ENCODE data around the gene TNNC2.
A peak's percentile ranks its signal among the peaks of the same experiment; 100 is the strongest.

Gene TNNC2

DNA sequence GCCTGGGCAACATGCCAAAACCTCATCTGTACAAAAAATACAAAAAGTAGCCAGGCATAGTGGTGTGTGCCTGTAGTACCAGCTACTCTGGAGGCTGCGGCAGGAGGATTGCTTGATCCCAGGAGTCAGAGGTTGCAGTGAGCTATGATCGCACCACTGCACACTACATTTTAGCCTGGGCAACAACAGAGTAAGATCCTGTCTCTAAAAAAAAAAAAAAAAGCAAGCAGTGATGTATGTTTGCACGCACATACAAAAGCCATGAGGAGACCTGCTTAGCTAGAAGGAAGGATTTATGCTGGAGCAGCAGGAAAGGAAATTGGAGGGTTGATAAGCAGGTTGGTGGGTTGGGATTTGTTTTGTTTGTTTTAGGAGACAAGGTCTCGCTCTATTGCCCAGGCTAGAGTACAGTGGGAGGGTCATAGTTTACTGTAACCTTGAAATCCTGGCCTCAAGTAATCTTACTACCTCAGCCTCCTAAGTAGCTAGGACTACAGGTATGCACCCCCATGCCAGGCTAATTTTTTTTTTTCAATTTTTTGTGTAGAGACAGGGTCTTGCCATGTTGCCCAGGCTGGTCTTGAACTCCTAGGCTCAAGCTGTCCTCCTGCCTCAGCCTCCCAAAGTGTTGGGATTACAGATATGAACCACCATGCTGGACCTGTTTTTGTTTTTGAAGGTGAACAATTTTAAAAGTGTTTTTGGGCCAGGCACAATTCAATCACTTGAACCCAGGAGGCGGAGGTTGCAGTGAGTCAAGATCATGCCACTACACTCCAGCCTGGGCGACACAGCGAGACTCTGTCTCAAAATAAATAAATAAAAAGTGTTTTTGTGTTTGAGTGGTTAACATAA is 34.3 kb upstream of the TNNC2 start:
- Histone ChIP-seq H3K36me3 (ENCODE audit: control insufficient read depth, insufficient read depth, low read length) (no peaks in the 10 kb centered on the region), H3K4me1 (ENCODE audit: control insufficient read depth, insufficient read depth, low read length) (peaks cover 1% of the 10 kb centered on the region; the same call in 1 of the 2 replicates), H3K27ac (ENCODE audit: low read length) (no peak overlapping the region), H3K27me3 (ENCODE audit: control insufficient read depth, insufficient read depth, low read length) (no peaks in the 10 kb centered on the region), H3K9me3 (ENCODE audit: control insufficient read depth, insufficient read depth, low read length) (no peaks in the 10 kb centered on the region), H3K4me3 (ENCODE audit: low read length) (no peak overlapping the region)
- DNase-seq (ENCODE audit: low read depth, low spot score) = no peak
- no CpG with 5 or more reads among the region's 7 CpGs for WGBS (ENCODE audit: insufficient coverage, insufficient read length)

DNA sequence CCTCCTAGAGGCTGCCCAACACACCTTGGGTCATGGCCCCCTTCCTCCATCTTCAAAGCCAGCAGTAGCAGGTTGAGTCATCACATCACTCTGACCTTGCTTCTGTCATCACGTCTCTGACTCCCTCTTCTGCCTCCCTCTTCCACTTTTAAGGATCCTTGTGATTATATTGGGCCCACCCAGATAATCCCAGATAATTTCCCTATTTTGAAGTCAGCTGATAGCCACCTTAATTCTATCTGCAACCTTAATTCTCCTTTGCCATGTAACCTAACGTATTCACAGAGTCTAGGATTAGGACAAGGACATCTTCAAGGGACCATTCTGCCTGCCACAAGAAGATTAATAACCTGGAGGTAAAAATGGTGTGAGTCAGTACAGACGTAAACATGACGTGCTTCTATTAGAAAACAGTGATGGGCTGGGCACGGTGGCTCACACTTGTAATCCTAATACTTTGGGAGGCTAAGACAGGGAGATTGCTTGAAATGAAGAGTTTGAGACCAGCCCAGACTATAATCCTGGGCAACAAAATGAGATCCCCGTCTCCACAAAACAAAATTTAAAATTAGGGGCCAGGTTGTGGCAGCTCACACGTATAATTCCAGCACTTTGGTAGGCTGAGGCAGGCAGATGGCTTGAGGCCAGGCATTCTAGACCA is 33.6 kb upstream of the TNNC2 start:
- no peak overlapping the region for H3K4me3 ChIP-seq (ENCODE audit: low read length)
- H3K36me3 ChIP-seq (ENCODE audit: control insufficient read depth, insufficient read depth, low read length) = no peaks in the 10 kb centered on the region
- no CpG with 5 or more reads among the region's 7 CpGs for WGBS (ENCODE audit: insufficient coverage, insufficient read length)
- peaks cover 1% of the 10 kb centered on the region; the same call in 1 of the 2 replicates for H3K4me1 ChIP-seq (ENCODE audit: control insufficient read depth, insufficient read depth, low read length)
- no peaks in the 10 kb centered on the region for H3K27me3 ChIP-seq (ENCODE audit: control insufficient read depth, insufficient read depth, low read length)
- no peak overlapping the region for H3K27ac ChIP-seq (ENCODE audit: low read length)
- no peak for DNase-seq (ENCODE audit: low read depth, low spot score)
- no peaks in the 10 kb centered on the region for H3K9me3 ChIP-seq (ENCODE audit: control insufficient read depth, insufficient read depth, low read length)

DNA sequence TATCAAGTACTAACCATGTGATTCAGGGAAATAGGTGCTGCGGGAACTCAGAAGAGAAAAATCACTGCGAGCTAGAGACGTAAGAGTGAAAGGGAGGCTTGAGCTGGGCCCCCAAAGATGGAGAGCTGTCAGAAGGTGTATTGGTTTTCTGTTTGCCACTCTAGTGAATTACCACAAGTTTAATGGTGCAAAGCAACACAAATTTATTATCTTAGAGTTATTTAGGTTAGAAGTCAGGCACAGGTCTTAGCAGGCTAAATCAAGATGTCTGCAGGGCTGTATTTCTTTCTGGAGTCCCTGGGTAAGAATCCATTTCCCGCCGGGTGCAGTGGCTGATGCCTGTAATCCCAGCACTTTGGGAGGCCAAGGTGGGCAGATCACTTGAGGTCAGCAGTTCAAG is 32.8 kb upstream of the TNNC2 start:
- peaks cover 3% of the 10 kb centered on the region; the same call in 1 of the 2 replicates for H3K4me1 ChIP-seq (ENCODE audit: control insufficient read depth, insufficient read depth, low read length)
- no peak overlapping the region for H3K27ac ChIP-seq (ENCODE audit: low read length)
- H3K27me3 ChIP-seq (ENCODE audit: control insufficient read depth, insufficient read depth, low read length) = no peaks in the 10 kb centered on the region
- no peaks in the 10 kb centered on the region for H3K36me3 ChIP-seq (ENCODE audit: control insufficient read depth, insufficient read depth, low read length)
- DNase-seq (ENCODE audit: low read depth, low spot score) = no peak
- no CpG with 5 or more reads among the region's 5 CpGs for WGBS (ENCODE audit: insufficient coverage, insufficient read length)
- H3K4me3 ChIP-seq (ENCODE audit: low read length) = no peak overlapping the region
- no peaks in the 10 kb centered on the region for H3K9me3 ChIP-seq (ENCODE audit: control insufficient read depth, insufficient read depth, low read length)

DNA sequence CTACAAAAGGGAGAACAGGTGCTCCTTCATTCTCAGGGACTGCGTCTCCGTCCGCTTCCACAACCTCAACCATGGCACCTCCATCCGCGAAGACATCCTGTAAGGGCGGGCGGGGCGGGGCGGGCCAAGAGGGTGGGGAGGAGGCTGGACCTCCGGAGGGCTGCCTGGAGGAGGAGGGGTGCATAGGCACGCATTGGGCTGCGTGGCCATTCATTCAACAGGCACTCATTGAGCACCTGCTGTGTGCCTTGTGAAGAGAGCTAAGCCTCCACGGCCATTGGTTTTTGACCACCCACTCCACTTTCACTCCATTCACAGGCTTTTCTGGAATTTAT is 30.7 kb upstream of the TNNC2 start:
- Histone ChIP-seq H3K4me3 (ENCODE audit: low read length) (peak overlapping the region; percentile 18; the same call in 1 of the 2 replicates), H3K9me3 (ENCODE audit: control insufficient read depth, insufficient read depth, low read length) (no peaks in the 10 kb centered on the region), H3K27ac (ENCODE audit: low read length) (no peak overlapping the region), H3K27me3 (ENCODE audit: control insufficient read depth, insufficient read depth, low read length) (no peaks in the 10 kb centered on the region), H3K4me1 (ENCODE audit: control insufficient read depth, insufficient read depth, low read length) (peaks cover 4% of the 10 kb centered on the region; the same call in 1 of the 2 replicates), H3K36me3 (ENCODE audit: control insufficient read depth, insufficient read depth, low read length) (no peaks in the 10 kb centered on the region)
- DNase-seq (ENCODE audit: low read depth, low spot score) = no peak
- WGBS (ENCODE audit: insufficient coverage, insufficient read length) = no CpG with 5 or more reads among the region's 13 CpGs

DNA sequence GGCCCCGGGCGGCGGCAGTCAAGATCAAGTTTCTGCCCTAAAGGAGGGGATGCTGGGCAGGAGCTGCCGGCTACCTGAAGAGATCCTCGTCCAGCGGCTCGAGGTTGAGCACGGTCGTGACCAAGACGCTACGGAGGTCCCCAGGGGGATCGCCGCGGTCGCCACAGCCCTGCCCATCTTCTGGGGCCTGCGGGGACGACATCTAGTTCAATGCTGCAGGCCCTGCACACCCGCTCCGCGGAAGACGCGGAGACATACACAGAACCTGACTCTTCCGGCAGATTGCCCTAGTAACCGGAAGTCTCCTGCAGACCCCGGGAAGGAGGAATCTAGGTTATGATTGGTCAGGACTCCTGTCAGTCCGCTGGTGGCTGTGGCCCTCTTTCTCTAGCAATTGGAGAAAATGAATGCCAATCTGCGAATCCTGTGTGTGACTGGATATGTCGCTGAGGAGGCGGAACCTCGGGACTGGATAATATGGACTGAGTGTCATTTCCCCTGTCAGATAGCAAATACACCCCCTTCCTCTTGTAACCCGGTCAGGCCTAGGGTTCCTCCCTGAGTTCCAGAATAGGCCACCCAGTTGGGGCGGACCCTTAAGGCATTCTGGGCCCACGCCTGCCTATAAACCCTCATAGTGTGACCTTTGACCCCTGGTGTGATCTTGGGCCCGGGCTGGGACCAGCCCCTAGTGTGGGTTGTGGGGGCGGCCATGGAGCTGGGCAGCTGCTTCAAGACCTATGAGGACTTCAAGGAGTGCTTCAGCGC is 30.2 kb upstream of the TNNC2 start, which contains the start of the genes ACOT8 and ZSWIM3:
Gene ACOT8 (minus strand): TSS at position 279 of the 768 bp plus-strand sequence. CDS start 77 bp downstream, at position 202.
Gene ZSWIM3 (plus strand): TSS at position 501 of the 768 bp plus-strand sequence. CDS start 212 bp downstream, at position 713.
- peaks cover 4% of the 10 kb centered on the region; the same call in 1 of the 2 replicates for H3K4me1 ChIP-seq (ENCODE audit: control insufficient read depth, insufficient read depth, low read length)
- no CpG with 5 or more reads among the region's 36 CpGs for WGBS (ENCODE audit: insufficient coverage, insufficient read length)

DNA sequence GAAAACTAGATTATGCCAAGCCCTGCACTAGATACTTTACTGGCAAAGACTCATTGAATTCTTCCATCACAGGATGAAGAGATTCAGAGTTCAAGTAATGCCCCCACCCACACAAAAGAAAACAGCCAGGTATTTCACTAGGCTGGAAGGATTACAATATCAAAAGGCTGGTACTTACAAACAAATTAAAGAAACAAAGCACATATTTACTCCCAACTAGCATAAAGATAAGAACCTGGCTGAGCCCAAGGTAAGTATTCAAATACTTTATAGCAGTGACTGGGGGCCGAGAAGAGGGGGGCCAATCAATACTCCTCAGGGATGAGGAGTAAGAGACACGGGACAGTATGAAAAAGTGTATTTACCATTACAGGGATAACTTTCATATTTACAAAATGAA is 26.4 kb upstream of the TNNC2 start:
- Histone ChIP-seq H3K27me3 (ENCODE audit: control insufficient read depth, insufficient read depth, low read length) (no peaks in the 10 kb centered on the region), H3K4me1 (ENCODE audit: control insufficient read depth, insufficient read depth, low read length) (peaks cover 5% of the 10 kb centered on the region; the same call in 1 of the 2 replicates), H3K27ac (ENCODE audit: low read length) (no peak overlapping the region), H3K9me3 (ENCODE audit: control insufficient read depth, insufficient read depth, low read length) (no peaks in the 10 kb centered on the region), H3K4me3 (ENCODE audit: low read length) (no peak overlapping the region), H3K36me3 (ENCODE audit: control insufficient read depth, insufficient read depth, low read length) (peaks cover under 1% of the 10 kb centered on the region; the same call in 1 of the 2 replicates)
- no peak for DNase-seq (ENCODE audit: low read depth, low spot score)
- no CpG with 5 or more reads among the region's 2 CpGs for WGBS (ENCODE audit: insufficient coverage, insufficient read length)

More for the DNA sequence above, 30.2 kb upstream of the TNNC2 start, which contains the start of the genes ACOT8 and ZSWIM3:
- DNase-seq (ENCODE audit: low read depth, low spot score) = peak; percentile 100
- Histone ChIP-seq H3K36me3 (ENCODE audit: control insufficient read depth, insufficient read depth, low read length) (no peaks in the 10 kb centered on the region), H3K4me3 (ENCODE audit: low read length) (peak within 1 kb of the TSS; percentile 69), H3K27ac (ENCODE audit: low read length) (no peak within 1 kb of the TSS), H3K9me3 (ENCODE audit: control insufficient read depth, insufficient read depth, low read length) (no peaks in the 10 kb centered on the region), H3K27me3 (ENCODE audit: control insufficient read depth, insufficient read depth, low read length) (no peaks in the 10 kb centered on the region)

DNA sequence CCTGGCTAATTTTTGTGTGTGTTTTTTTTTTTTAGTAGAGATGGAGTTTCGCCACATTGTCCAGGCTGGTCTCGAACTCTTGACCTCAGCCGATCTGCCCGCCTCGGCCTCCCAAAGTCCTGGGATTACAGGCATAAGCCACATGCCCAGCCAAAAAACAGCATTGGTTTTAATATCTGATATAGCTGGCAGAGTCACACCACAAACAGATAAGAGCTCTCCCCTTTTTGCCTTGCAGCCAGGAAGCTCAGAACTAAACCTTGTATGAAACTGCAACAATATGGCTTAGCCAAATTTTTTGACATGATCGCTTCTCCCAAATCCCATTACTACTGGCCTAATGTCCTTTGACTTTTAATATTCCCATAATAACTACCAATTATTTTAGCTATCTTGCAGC is 25.2 kb upstream of the TNNC2 start:
- H3K4me1 ChIP-seq (ENCODE audit: control insufficient read depth, insufficient read depth, low read length) = peaks cover 5% of the 10 kb centered on the region; the same call in 1 of the 2 replicates
- DNase-seq (ENCODE audit: low read depth, low spot score) = no peak
- H3K27ac ChIP-seq (ENCODE audit: low read length) = no peak overlapping the region
- H3K36me3 ChIP-seq (ENCODE audit: control insufficient read depth, insufficient read depth, low read length) = peaks cover 5% of the 10 kb centered on the region
- H3K27me3 ChIP-seq (ENCODE audit: control insufficient read depth, insufficient read depth, low read length) = no peaks in the 10 kb centered on the region
- WGBS (ENCODE audit: insufficient coverage, insufficient read length) = no CpG with 5 or more reads among the region's 6 CpGs
- H3K9me3 ChIP-seq (ENCODE audit: control insufficient read depth, insufficient read depth, low read length) = no peaks in the 10 kb centered on the region
- H3K4me3 ChIP-seq (ENCODE audit: low read length) = no peak overlapping the region

DNA sequence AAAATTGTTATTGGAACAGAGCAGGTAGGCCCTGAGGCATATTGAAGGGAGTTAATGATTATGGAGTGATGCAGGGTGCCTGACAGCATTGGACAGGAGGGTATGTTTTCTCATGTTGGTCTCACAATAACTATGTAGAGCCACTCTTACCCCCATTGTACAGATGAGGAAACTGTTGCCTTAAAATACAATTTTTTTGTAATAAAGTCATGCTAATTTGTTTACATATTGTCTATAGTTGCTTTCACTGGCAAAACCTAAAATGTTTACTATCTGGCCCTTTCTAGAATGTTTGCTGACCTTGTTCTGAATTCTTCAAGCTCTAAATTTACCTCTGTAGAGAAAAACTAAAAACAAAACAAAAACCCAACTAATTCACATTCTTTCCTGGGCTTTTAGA is 24.4 kb upstream of the TNNC2 start:
- H3K4me1 ChIP-seq (ENCODE audit: control insufficient read depth, insufficient read depth, low read length) = peaks cover 4% of the 10 kb centered on the region; the same call in 1 of the 2 replicates
- H3K36me3 ChIP-seq (ENCODE audit: control insufficient read depth, insufficient read depth, low read length) = peaks cover 5% of the 10 kb centered on the region
- no peak overlapping the region for H3K27ac ChIP-seq (ENCODE audit: low read length)
- no peak for DNase-seq (ENCODE audit: low read depth, low spot score)
- no peaks in the 10 kb centered on the region for H3K27me3 ChIP-seq (ENCODE audit: control insufficient read depth, insufficient read depth, low read length)
- H3K4me3 ChIP-seq (ENCODE audit: low read length) = no peak overlapping the region
- no peaks in the 10 kb centered on the region for H3K9me3 ChIP-seq (ENCODE audit: control insufficient read depth, insufficient read depth, low read length)

DNA sequence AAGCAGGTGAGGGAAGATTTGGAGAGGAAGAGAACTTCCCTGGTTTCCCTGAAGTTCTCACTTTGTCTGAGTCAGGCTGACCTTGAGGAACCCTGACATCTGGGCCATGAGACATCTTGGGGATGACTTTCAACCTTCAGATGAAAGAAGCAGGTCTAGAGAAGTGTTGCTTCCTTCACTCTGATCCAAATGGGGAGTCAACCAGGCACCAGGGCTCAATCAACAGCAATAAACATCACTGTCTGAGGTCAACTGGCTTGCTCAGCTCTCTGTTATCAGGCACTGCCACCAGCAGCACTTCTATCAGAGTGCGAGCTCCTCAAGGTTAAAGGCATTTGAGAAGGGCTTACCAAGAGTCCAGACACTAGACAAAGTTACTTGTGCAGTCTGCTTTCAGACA is 23.8 kb upstream of the TNNC2 start:
- no CpG with 5 or more reads among the region's 1 CpG for WGBS (ENCODE audit: insufficient coverage, insufficient read length)
- Histone ChIP-seq H3K27me3 (ENCODE audit: control insufficient read depth, insufficient read depth, low read length) (no peaks in the 10 kb centered on the region), H3K9me3 (ENCODE audit: control insufficient read depth, insufficient read depth, low read length) (no peaks in the 10 kb centered on the region), H3K36me3 (ENCODE audit: control insufficient read depth, insufficient read depth, low read length) (peaks cover 5% of the 10 kb centered on the region), H3K4me3 (ENCODE audit: low read length) (no peak overlapping the region), H3K4me1 (ENCODE audit: control insufficient read depth, insufficient read depth, low read length) (peaks cover 4% of the 10 kb centered on the region; the same call in 1 of the 2 replicates), H3K27ac (ENCODE audit: low read length) (no peak overlapping the region)
- DNase-seq (ENCODE audit: low read depth, low spot score) = no peak

DNA sequence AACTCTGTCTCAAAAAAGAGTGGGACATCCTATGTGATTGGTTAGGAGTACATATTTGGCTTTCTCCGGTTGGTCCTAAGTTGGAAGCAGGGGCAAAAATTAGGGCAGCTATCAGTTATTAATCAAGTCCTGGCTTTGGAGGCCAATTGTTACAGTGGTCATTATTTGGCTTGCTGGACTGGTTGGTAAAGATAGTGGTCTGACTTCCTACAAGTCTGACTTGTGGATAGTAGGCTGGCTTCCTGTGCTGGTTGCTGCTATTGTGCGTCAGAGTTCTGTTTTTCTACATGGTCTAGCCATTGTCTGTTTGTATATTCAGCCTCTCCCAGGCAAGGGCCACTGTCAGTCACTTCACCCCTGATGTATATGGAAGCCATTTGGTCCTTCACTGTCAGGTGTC is 23.1 kb upstream of the TNNC2 start:
- Histone ChIP-seq H3K27ac (ENCODE audit: low read length) (no peak overlapping the region), H3K9me3 (ENCODE audit: control insufficient read depth, insufficient read depth, low read length) (no peaks in the 10 kb centered on the region), H3K36me3 (ENCODE audit: control insufficient read depth, insufficient read depth, low read length) (peaks cover 5% of the 10 kb centered on the region), H3K4me3 (ENCODE audit: low read length) (no peak overlapping the region), H3K27me3 (ENCODE audit: control insufficient read depth, insufficient read depth, low read length) (no peaks in the 10 kb centered on the region), H3K4me1 (ENCODE audit: control insufficient read depth, insufficient read depth, low read length) (peaks cover 4% of the 10 kb centered on the region; the same call in 1 of the 2 replicates)
- WGBS (ENCODE audit: insufficient coverage, insufficient read length) = no CpG with 5 or more reads among the region's 2 CpGs
- no peak for DNase-seq (ENCODE audit: low read depth, low spot score)
